Upper lobe of left lung (tissue), 4 donors: ENCODE results near the gene PYGL.

Source experiments
- POLR2A ChIP-seq, 4 donors: fragments of 450-650 bp; IDR thresholded peaks; one replicate each; pipeline ENCODE4 v1.5.1; 2016 to 2017; ENCODE audit warnings: antibody characterized with exemption in 4 of 4, mild to moderate bottlenecking in 2 of 4
- POLR2AphosphoS5 ChIP-seq, 2 donors: sonication (generic); formaldehyde crosslinking; IDR thresholded peaks; one replicate each; pipeline ENCODE4 v1.5.1; 2017; ENCODE audit warnings: antibody characterized with exemption in 2 of 2
- TF ChIP-seq, protein P1 (sequence below), 6 experiments: fragments of 450-650 bp in 4 of 6; fragments of 200-600 bp in 2 of 6; sonication (generic) in 2 of 6; IDR thresholded peaks; one replicate each; pipeline ENCODE4 v1.5.1; 2016 to 2019; ENCODE audit warnings: antibody characterized with exemption in 6 of 6

DNA sequence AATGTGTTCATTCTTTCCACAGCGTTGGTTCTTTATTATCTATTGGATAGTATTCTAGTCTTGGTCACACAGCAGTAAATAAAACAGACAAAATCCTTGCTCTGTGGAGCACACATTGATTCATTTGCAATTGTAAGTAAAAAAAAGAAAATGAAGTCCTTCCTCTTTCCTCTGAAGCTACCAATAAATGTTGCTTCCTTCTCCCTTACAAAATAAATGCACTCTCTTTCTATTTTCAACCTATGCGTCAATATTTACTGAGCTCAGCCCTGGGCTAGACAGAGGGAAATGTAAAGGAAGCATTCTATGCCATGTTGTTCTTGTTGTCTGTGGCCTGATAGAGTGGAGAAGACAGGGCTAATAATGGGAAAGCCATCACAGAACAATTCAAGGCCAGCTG, 69.5 kb downstream of the PYGL start:
- TF ChIP-seq POLR2AphosphoS5 (IDR thresholded peaks at IDR 0.05) (no peak), POLR2A (IDR thresholded peaks at IDR 0.05) (no peak)
- TF ChIP-seq, protein P1, sequence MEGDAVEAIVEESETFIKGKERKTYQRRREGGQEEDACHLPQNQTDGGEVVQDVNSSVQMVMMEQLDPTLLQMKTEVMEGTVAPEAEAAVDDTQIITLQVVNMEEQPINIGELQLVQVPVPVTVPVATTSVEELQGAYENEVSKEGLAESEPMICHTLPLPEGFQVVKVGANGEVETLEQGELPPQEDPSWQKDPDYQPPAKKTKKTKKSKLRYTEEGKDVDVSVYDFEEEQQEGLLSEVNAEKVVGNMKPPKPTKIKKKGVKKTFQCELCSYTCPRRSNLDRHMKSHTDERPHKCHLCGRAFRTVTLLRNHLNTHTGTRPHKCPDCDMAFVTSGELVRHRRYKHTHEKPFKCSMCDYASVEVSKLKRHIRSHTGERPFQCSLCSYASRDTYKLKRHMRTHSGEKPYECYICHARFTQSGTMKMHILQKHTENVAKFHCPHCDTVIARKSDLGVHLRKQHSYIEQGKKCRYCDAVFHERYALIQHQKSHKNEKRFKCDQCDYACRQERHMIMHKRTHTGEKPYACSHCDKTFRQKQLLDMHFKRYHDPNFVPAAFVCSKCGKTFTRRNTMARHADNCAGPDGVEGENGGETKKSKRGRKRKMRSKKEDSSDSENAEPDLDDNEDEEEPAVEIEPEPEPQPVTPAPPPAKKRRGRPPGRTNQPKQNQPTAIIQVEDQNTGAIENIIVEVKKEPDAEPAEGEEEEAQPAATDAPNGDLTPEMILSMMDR (IDR thresholded peaks at IDR 0.05), result no peak
